Measurements from ENCODE around the gene CEACAM21.

Gene CEACAM21

DNA sequence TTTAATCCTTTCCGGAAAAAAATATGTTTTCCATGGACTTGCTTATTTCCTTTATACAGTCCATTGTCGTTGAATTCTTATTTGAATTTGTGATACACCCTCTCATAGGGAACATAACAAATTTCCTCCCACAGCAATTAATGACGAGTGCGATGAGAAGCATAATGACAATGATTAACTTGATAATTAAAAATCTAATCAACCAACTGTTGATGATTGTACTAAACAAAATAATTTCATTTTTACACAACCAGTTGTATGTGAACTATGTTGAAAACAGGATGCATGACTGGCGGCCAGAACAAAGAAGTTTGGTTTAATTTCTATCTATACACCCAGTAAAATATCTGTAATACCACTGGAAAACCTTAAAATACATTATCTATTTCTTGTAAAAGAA, 26.1 kb upstream of the CEACAM21 start:
- H3K27me3 ChIP-seq (ENCODE audit: control insufficient read depth, insufficient read depth, low read length): no peaks in the 10 kb centered on the region
- peak overlapping the region; percentile 69 for H3K27ac ChIP-seq (ENCODE audit: low read depth, low read length)
- H3K36me3 ChIP-seq (ENCODE audit: control insufficient read depth, insufficient read depth, low read length): no peaks in the 10 kb centered on the region
- no peak overlapping the region for H3K4me3 ChIP-seq (ENCODE audit: low read depth, low read length)
- no peaks in the 10 kb centered on the region for H3K9me3 ChIP-seq (ENCODE audit: control insufficient read depth, insufficient read depth, low read length)
- peaks cover 18% of the 10 kb centered on the region for H3K4me1 ChIP-seq (ENCODE audit: control insufficient read depth, insufficient read depth, low read length)
- no peak overlapping the region for H3K9ac ChIP-seq (ENCODE audit: low read depth, low read length)

GRCh38 chr19:41551212-41551610, 24.8 kb upstream of the CEACAM21 start:
- no peaks in the 10 kb centered on the region for H3K36me3 ChIP-seq (ENCODE audit: control insufficient read depth, insufficient read depth, low read length)
- no peaks in the 10 kb centered on the region for H3K9me3 ChIP-seq (ENCODE audit: control insufficient read depth, insufficient read depth, low read length)
- no peak overlapping the region for H3K9ac ChIP-seq (ENCODE audit: low read depth, low read length)
- no peak overlapping the region for H3K4me3 ChIP-seq (ENCODE audit: low read depth, low read length)
- H3K27ac ChIP-seq (ENCODE audit: low read depth, low read length): no peak overlapping the region
- peaks cover 18% of the 10 kb centered on the region for H3K4me1 ChIP-seq (ENCODE audit: control insufficient read depth, insufficient read depth, low read length)
- H3K27me3 ChIP-seq (ENCODE audit: control insufficient read depth, insufficient read depth, low read length): no peaks in the 10 kb centered on the region; the same call in 1 of the 2 replicates

DNA sequence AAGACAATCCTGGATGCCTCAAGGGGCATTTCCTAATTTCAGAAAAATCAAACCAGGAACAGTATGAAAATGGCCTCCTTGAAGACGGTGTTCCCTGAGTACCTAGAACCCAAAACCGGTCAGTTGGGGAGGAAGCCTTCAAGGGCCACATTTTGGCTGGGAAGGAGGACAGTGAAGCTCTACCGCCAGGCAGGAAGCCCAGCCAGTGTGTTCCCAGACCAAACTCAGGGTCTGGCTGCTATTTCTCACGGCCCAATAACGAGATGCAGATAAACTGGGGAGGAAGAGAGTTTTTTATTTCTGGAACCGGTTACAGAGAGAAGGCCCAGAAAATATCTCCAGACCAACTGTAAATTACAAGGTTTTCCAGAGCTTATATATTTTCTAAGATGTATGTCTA, 24.3 kb upstream of the CEACAM21 start:
- Histone ChIP-seq H3K27ac (ENCODE audit: low read depth, low read length) (no peak overlapping the region), H3K9ac (ENCODE audit: low read depth, low read length) (no peak overlapping the region), H3K4me1 (ENCODE audit: control insufficient read depth, insufficient read depth, low read length) (peaks cover 18% of the 10 kb centered on the region), H3K27me3 (ENCODE audit: control insufficient read depth, insufficient read depth, low read length) (no peaks in the 10 kb centered on the region; the same call in 1 of the 2 replicates), H3K9me3 (ENCODE audit: control insufficient read depth, insufficient read depth, low read length) (no peaks in the 10 kb centered on the region), H3K36me3 (ENCODE audit: control insufficient read depth, insufficient read depth, low read length) (no peaks in the 10 kb centered on the region), H3K4me3 (ENCODE audit: low read depth, low read length) (no peak overlapping the region)

GRCh38 chr19:41552558-41552957, 23.4 kb upstream of the CEACAM21 start:
- Histone ChIP-seq H3K4me1 (ENCODE audit: control insufficient read depth, insufficient read depth, low read length) (peaks cover 18% of the 10 kb centered on the region), H3K36me3 (ENCODE audit: control insufficient read depth, insufficient read depth, low read length) (no peaks in the 10 kb centered on the region), H3K9ac (ENCODE audit: low read depth, low read length) (no peak overlapping the region), H3K4me3 (ENCODE audit: low read depth, low read length) (no peak overlapping the region), H3K9me3 (ENCODE audit: control insufficient read depth, insufficient read depth, low read length) (no peaks in the 10 kb centered on the region), H3K27ac (ENCODE audit: low read depth, low read length) (no peak overlapping the region), H3K27me3 (ENCODE audit: control insufficient read depth, insufficient read depth, low read length) (peaks cover under 1% of the 10 kb centered on the region; the same call in 1 of the 2 replicates)

DNA sequence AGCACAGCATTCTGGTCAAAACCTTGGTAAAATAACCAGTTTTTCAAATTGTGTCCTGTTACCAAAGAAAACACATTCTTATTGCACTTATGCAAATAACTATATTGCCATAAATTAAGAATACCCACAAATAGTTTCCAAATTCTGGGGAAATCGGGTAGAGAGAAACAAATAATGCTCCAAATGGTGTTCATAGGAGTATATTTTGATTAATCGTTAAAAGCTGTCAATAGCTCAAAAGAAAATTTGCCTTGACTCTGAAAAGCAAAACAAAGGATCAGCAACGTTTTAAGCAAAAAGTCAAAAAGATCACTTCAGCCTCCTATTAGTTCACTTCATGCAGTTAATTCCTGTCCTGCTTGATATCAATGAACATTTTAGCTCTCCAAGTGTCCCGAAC, 22.2 kb upstream of the CEACAM21 start:
- Histone ChIP-seq H3K4me1 (ENCODE audit: control insufficient read depth, insufficient read depth, low read length) (peaks cover 11% of the 10 kb centered on the region), H3K27ac (ENCODE audit: low read depth, low read length) (no peak overlapping the region), H3K9me3 (ENCODE audit: control insufficient read depth, insufficient read depth, low read length) (no peaks in the 10 kb centered on the region), H3K4me3 (ENCODE audit: low read depth, low read length) (no peak overlapping the region), H3K36me3 (ENCODE audit: control insufficient read depth, insufficient read depth, low read length) (no peaks in the 10 kb centered on the region), H3K9ac (ENCODE audit: low read depth, low read length) (no peak overlapping the region), H3K27me3 (ENCODE audit: control insufficient read depth, insufficient read depth, low read length) (peaks cover 8% of the 10 kb centered on the region)

DNA sequence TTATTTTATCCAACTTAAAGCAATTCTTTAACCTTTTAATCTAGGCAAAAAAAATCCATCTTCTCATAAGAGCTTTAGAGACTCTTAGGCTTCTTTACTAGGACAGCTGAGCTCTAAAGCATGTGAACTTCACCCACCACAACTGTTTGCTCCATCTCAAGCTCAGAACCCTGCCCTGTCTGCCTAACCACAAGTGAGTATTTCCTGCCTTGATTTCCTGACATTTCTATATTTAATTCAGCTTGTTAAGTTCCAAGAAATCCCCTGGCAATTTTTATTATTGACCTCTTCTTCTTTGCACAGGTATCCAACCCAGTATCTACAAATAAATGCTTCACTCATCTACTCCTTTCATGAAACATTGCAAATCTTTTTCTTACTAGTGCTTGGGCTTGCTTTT, 21.1 kb upstream of the CEACAM21 start:
- Histone ChIP-seq H3K36me3 (ENCODE audit: control insufficient read depth, insufficient read depth, low read length) (no peaks in the 10 kb centered on the region), H3K27me3 (ENCODE audit: control insufficient read depth, insufficient read depth, low read length) (peaks cover 18% of the 10 kb centered on the region), H3K4me3 (ENCODE audit: low read depth, low read length) (no peak overlapping the region), H3K4me1 (ENCODE audit: control insufficient read depth, insufficient read depth, low read length) (no peaks in the 10 kb centered on the region), H3K9ac (ENCODE audit: low read depth, low read length) (no peak overlapping the region), H3K27ac (ENCODE audit: low read depth, low read length) (no peak overlapping the region), H3K9me3 (ENCODE audit: control insufficient read depth, insufficient read depth, low read length) (no peaks in the 10 kb centered on the region)

GRCh38 chr19:41555748-41556147, 20.2 kb upstream of the CEACAM21 start:
- H3K4me3 ChIP-seq (ENCODE audit: low read depth, low read length): no peak overlapping the region
- peaks cover 26% of the 10 kb centered on the region for H3K27me3 ChIP-seq (ENCODE audit: control insufficient read depth, insufficient read depth, low read length)
- no peaks in the 10 kb centered on the region for H3K9me3 ChIP-seq (ENCODE audit: control insufficient read depth, insufficient read depth, low read length)
- H3K36me3 ChIP-seq (ENCODE audit: control insufficient read depth, insufficient read depth, low read length): no peaks in the 10 kb centered on the region
- no peaks in the 10 kb centered on the region for H3K4me1 ChIP-seq (ENCODE audit: control insufficient read depth, insufficient read depth, low read length)
- H3K27ac ChIP-seq (ENCODE audit: low read depth, low read length): no peak overlapping the region
- H3K9ac ChIP-seq (ENCODE audit: low read depth, low read length): no peak overlapping the region

GRCh38 chr19:41563854-41564514, 12.0 kb upstream of the CEACAM21 start:
- Histone ChIP-seq H3K27me3 (ENCODE audit: control insufficient read depth, insufficient read depth, low read length) (peaks cover 88% of the 10 kb centered on the region), H3K27ac (ENCODE audit: low read depth, low read length) (no peak overlapping the region), H3K4me3 (ENCODE audit: low read depth, low read length) (peak overlapping the region; percentile 24), H3K9me3 (ENCODE audit: control insufficient read depth, insufficient read depth, low read length) (no peaks in the 10 kb centered on the region), H3K36me3 (ENCODE audit: control insufficient read depth, insufficient read depth, low read length) (no peaks in the 10 kb centered on the region), H3K4me1 (ENCODE audit: control insufficient read depth, insufficient read depth, low read length) (no peaks in the 10 kb centered on the region), H3K9ac (ENCODE audit: low read depth, low read length) (no peak overlapping the region)

DNA sequence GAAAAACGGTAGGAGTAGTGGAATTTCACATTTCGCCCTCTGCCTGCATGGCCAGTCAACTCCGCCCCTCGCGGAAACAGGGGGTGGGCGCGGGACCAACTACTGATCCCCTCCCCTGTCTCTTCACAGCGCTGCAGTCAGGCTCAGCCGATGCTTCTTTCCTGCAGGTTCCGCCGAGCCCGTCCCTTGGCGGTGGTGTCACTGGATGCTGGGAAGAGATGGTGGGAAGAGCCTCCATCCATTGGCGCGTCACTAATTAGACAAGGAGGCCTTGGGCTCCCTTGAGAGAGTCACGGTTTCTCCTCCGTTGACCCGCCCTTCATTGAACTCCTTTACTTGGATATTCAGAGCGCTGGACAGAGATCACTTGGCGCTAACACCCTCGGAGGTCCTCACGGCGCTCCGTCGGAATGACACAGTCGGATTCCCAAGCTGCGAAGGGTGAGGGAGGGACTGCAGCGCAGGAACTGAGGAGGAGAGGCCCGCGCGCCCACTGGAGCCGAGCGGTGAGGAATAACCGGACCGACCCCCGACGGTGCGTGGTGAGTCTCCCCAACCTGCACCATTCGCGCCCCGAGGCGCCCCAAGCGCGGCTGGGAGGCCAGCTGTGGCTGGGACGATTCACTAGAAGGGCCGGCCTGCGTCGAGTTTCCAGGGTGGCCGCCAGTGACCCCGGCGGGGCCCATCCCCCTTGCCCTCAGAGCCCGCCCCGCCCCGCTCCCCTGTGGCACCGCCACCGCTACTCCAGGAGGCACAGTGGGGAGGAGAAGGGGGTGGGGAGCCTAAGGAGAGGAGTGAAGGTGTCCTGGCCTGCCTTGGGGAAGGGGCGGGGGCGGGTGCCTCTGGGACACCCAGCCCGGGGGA, 11.2 kb upstream of the CEACAM21 start:
- H3K27ac ChIP-seq (ENCODE audit: low read depth, low read length): no peak overlapping the region
- peaks cover 90% of the 10 kb centered on the region for H3K27me3 ChIP-seq (ENCODE audit: control insufficient read depth, insufficient read depth, low read length)
- H3K4me3 ChIP-seq (ENCODE audit: low read depth, low read length): peak overlapping the region; percentile 24
- H3K4me1 ChIP-seq (ENCODE audit: control insufficient read depth, insufficient read depth, low read length): no peaks in the 10 kb centered on the region
- no peak overlapping the region for H3K9ac ChIP-seq (ENCODE audit: low read depth, low read length)
- H3K9me3 ChIP-seq (ENCODE audit: control insufficient read depth, insufficient read depth, low read length): no peaks in the 10 kb centered on the region
- no peaks in the 10 kb centered on the region for H3K36me3 ChIP-seq (ENCODE audit: control insufficient read depth, insufficient read depth, low read length)

DNA sequence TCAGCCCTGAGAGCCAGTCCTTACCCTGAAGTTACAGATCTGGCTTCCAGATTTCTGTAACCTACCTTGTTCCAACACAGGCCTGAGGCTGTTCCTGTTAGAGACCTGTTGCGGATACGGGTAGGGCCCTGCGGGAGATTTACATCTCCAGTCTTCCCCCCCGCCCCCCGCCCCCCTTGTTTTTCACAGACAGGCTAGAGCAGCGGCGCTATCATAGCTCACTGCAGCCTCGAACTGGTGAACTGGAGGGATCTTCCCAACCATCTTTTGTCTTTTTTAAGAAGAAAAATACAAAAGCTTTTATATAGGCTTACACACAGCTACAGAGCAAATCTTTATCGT, 10.6 kb upstream of the CEACAM21 start:
- Histone ChIP-seq H3K9ac (ENCODE audit: low read depth, low read length) (no peak overlapping the region), H3K4me1 (ENCODE audit: control insufficient read depth, insufficient read depth, low read length) (no peaks in the 10 kb centered on the region), H3K36me3 (ENCODE audit: control insufficient read depth, insufficient read depth, low read length) (no peaks in the 10 kb centered on the region), H3K4me3 (ENCODE audit: low read depth, low read length) (no peak overlapping the region), H3K27me3 (ENCODE audit: control insufficient read depth, insufficient read depth, low read length) (peaks cover 90% of the 10 kb centered on the region), H3K27ac (ENCODE audit: low read depth, low read length) (no peak overlapping the region), H3K9me3 (ENCODE audit: control insufficient read depth, insufficient read depth, low read length) (no peaks in the 10 kb centered on the region)

- Histone ChIP-seq H3K9me3 (ENCODE audit: control insufficient read depth, insufficient read depth, low read length) (no peaks in the 10 kb centered on the region), H3K4me1 (ENCODE audit: control insufficient read depth, insufficient read depth, low read length) (no peaks in the 10 kb centered on the region), H3K9ac (ENCODE audit: low read depth, low read length) (no peak overlapping the region), H3K4me3 (ENCODE audit: low read depth, low read length) (no peak overlapping the region), H3K27ac (ENCODE audit: low read depth, low read length) (no peak overlapping the region), H3K27me3 (ENCODE audit: control insufficient read depth, insufficient read depth, low read length) (peaks cover 85% of the 10 kb centered on the region), H3K36me3 (ENCODE audit: control insufficient read depth, insufficient read depth, low read length) (no peaks in the 10 kb centered on the region)
Observed at GRCh38 chr19:41566001-41566400, 10.0 kb upstream of the CEACAM21 start.
